OCI-LY1 (cell line): ENCODE data around the gene GIPC2.

Experiments used
- EZH2 ChIP-seq: fragments of 200-600 bp; sonication (generic), shearing (Covaris generic); IDR thresholded peaks from 2 replicates; pipeline ENCODE4 v1.8.0; 2017; ENCODE audit warnings: borderline replicate concordance, mixed run types, mild to moderate bottlenecking, antibody characterized with exemption, low read length, moderate library complexity, mixed read lengths
- TF ChIP-seq, protein P1 (sequence below): fragments of 200-600 bp; sonication (generic), shearing (Covaris generic); IDR thresholded peaks from 2 replicates; pipeline ENCODE4 v1.5.1; 2017; ENCODE audit warnings: mild to moderate bottlenecking, antibody characterized with exemption, low read length, moderate library complexity, mixed read lengths

DNA sequence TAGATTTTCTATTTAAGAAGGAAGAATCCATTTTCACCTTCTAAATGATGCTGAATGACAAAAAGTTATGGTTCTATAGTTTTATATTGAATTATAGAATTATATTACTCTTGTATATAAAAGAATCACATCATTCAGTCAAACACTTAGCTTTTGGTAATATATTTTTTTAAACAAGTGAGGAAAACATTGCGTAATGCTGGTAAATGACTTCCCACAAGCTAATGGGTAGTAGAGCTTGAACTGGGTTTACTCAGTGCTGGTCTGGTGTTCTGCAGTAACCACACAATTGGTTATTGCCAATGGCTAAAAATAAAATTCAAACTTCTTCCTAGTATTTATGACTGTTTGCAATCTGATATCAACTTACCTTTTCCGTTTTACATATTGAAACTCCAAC, 10.6 kb upstream of the GIPC2 start:
- TF ChIP-seq, protein P1, sequence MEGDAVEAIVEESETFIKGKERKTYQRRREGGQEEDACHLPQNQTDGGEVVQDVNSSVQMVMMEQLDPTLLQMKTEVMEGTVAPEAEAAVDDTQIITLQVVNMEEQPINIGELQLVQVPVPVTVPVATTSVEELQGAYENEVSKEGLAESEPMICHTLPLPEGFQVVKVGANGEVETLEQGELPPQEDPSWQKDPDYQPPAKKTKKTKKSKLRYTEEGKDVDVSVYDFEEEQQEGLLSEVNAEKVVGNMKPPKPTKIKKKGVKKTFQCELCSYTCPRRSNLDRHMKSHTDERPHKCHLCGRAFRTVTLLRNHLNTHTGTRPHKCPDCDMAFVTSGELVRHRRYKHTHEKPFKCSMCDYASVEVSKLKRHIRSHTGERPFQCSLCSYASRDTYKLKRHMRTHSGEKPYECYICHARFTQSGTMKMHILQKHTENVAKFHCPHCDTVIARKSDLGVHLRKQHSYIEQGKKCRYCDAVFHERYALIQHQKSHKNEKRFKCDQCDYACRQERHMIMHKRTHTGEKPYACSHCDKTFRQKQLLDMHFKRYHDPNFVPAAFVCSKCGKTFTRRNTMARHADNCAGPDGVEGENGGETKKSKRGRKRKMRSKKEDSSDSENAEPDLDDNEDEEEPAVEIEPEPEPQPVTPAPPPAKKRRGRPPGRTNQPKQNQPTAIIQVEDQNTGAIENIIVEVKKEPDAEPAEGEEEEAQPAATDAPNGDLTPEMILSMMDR: no peak
- TF ChIP-seq EZH2: no peak
